Measurements from ENCODE around the gene TMBIM4.

TMBIM4 gene

DNA sequence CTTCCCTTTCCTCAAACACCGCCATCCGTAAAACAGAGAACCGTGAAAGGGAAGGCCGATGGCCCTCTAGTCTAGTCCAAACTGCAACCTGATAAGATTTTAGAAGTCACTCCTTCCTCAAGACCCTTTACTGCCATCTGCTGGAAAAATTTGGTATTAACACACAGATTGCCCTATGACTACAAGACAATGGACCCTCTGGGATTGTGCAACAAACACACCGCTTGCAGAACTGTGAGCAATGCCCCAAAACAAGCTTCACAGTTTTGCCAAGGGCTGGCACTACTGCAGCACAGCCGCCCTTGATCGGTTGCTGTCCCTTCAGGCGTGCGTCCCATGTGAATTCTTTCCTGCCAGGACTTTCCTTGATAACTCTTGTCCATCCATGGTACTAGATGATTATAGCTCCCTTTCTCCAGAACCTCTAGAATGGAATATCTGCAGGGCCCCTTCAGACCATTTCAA, 62.3 kb downstream of the TMBIM4 start:
- Histone ChIP-seq H3K4me1 (ENCODE audit: control insufficient read depth, insufficient read depth, low read depth, low read length) (no peaks in the 10 kb centered on the region), H3K4ac (ENCODE audit: low read depth in 1 of 2, low read length in 2 of 2) (no peak overlapping the region), H2AK5ac (ENCODE audit: low read length, severe bottlenecking) (no peak overlapping the region), H3K4me2 (ENCODE audit: low read length, poor library complexity, severe bottlenecking) (no peak overlapping the region), H3K79me1 (replicated peaks; ENCODE audit: low read length, poor library complexity, severe bottlenecking) (no peaks in the 10 kb centered on the region), H3K4me3 (ENCODE audit: insufficient read depth in 1 of 2, low read depth in 1 of 2, low read length in 2 of 2) (no peak overlapping the region), H4K8ac (ENCODE audit: low read length) (no peak overlapping the region), H3K9me3 (ENCODE audit: control insufficient read depth, low read length) (no peaks in the 10 kb centered on the region), H4K91ac (ENCODE audit: low read length) (no peak overlapping the region), H3K18ac (ENCODE audit: low read depth in 1 of 2, low read length in 2 of 2) (no peak overlapping the region), H3K36me3 (ENCODE audit: control insufficient read depth in 1 of 2, insufficient read depth in 2 of 2, low read depth in 1 of 2, low read length in 2 of 2) (no peaks in the 10 kb centered on the region), H2BK12ac (ENCODE audit: low read length in 2 of 2) (no peak overlapping the region), H2BK5ac (ENCODE audit: low read depth, low read length, poor library complexity, severe bottlenecking) (no peak overlapping the region), H3K9ac (ENCODE audit: low read length) (peak overlapping the region; percentile 70), H3K23ac (ENCODE audit: low read length in 2 of 2) (no peak overlapping the region), H3K14ac (ENCODE audit: low read length in 2 of 2) (no peak overlapping the region), H2BK120ac (ENCODE audit: low read depth, low read length) (no peak overlapping the region), H3K27ac (ENCODE audit: low read length, poor library complexity, severe bottlenecking) (no peak overlapping the region), H2AFZ (ENCODE audit: low read depth, low read length) (no peak overlapping the region), H3K27me3 (ENCODE audit: control insufficient read depth in 1 of 2, insufficient read depth in 1 of 2, low read length in 2 of 2) (no peaks in the 10 kb centered on the region), H2BK15ac (ENCODE audit: low read depth, poor library complexity, severe bottlenecking) (no peak overlapping the region)
- DNase-seq: peak; percentile 92
- 33% methylated on average over 9 of the region's 9 CpGs for WGBS

DNA sequence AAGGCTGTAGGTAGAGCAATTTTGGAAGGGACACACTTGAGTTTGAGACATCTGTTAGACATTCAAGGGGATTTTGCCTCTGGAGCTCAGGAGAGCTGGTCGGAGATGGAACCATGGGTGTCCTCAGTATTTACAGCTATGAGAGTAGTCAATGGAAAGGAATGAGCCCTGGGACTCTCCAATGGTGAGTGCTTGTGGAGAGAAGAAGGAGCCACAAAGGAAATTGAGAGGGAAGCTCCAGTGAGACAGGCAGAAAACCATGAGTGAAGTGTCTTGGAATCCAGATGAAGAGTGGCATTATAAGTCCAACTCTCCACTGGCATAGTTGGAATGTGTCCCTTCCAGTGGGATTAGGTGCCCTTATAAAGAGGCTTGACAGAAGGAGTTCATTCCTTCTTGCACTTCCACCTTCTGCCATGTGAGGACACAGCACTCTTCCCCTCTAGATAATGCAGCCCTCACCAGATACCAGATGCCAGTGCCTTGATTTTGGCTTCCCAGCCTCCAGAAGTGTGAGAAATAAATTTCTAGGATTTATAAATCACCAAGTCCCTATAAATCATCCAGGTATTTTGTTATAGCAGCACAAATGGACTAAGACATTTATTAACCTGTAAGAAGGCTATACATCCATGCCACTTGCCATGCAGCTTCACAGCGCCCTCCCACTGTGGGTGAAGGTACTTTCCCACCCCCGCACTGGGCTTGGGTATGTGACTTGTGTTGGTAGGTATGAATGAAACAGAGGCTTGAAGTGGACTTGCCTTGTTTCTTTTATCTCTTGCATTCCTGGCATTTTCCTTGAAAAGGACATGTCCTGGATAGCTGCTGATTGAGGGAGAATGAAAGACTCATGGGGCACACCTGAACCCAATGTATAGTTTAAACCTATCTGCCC, 66.5 kb downstream of the TMBIM4 start:
- Histone ChIP-seq H3K23ac (ENCODE audit: low read length in 2 of 2) (no peak overlapping the region), H4K8ac (ENCODE audit: low read length) (no peak overlapping the region), H3K27ac (ENCODE audit: low read length, poor library complexity, severe bottlenecking) (no peak overlapping the region), H3K4me3 (ENCODE audit: insufficient read depth in 1 of 2, low read depth in 1 of 2, low read length in 2 of 2) (no peak overlapping the region), H3K14ac (ENCODE audit: low read length in 2 of 2) (no peak overlapping the region), H3K4me1 (ENCODE audit: control insufficient read depth, insufficient read depth, low read depth, low read length) (no peaks in the 10 kb centered on the region), H2AFZ (ENCODE audit: low read depth, low read length) (no peak overlapping the region), H2BK5ac (ENCODE audit: low read depth, low read length, poor library complexity, severe bottlenecking) (no peak overlapping the region), H3K79me1 (replicated peaks; ENCODE audit: low read length, poor library complexity, severe bottlenecking) (no peaks in the 10 kb centered on the region), H2BK120ac (ENCODE audit: low read depth, low read length) (no peak overlapping the region), H3K4me2 (ENCODE audit: low read length, poor library complexity, severe bottlenecking) (no peak overlapping the region), H2AK5ac (ENCODE audit: low read length, severe bottlenecking) (no peak overlapping the region), H3K27me3 (ENCODE audit: control insufficient read depth in 1 of 2, insufficient read depth in 1 of 2, low read length in 2 of 2) (no peaks in the 10 kb centered on the region), H3K36me3 (ENCODE audit: control insufficient read depth in 1 of 2, insufficient read depth in 2 of 2, low read depth in 1 of 2, low read length in 2 of 2) (no peaks in the 10 kb centered on the region), H2BK12ac (ENCODE audit: low read length in 2 of 2) (no peak overlapping the region), H3K4ac (ENCODE audit: low read depth in 1 of 2, low read length in 2 of 2) (no peak overlapping the region), H3K9ac (ENCODE audit: low read length) (no peak overlapping the region), H3K9me3 (ENCODE audit: control insufficient read depth, low read length) (no peaks in the 10 kb centered on the region), H3K18ac (ENCODE audit: low read depth in 1 of 2, low read length in 2 of 2) (no peak overlapping the region), H2BK15ac (ENCODE audit: low read depth, poor library complexity, severe bottlenecking) (no peak overlapping the region), H4K91ac (ENCODE audit: low read length) (no peak overlapping the region)
- no peak for DNase-seq
- 72% methylated on average over 3 of the region's 3 CpGs for WGBS

DNA sequence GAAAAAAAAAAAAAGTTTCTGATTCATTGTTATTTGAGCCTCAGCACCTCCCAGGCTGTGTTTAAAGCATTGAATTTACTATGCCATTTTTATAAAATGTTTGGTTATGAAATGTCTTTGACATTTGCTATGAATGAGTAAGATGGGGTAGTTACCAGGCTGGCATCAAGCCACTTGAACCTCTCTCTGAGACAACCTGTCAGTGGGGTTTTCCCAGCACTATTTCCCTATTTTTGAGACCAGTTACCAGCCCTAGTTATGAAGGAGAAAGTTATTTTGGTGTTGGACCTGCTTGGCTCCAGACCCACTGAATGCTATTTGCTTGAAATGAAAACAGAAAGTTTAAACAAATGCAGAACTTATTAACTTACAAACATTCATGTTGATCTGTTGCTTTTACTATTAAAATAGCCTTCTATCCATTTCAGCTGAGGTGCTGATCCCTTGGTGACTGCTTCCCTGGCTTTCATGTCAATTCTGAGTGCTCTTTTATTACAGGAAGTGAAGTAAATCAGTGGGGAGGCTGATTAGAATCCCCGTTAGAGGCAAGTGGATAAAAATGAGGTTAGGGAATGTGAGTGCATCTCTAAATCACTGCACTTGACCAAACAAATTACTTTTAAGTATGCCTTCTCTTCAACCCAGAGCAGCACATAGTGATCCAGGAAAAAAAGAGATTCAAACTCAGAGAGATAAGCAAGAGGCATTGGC, 77.1 kb downstream of the TMBIM4 start:
- peak; percentile 21 for DNase-seq
- no peaks in the 10 kb centered on the region for H3K36me3 ChIP-seq (ENCODE audit: control insufficient read depth in 1 of 2, insufficient read depth in 2 of 2, low read depth in 1 of 2, low read length in 2 of 2)
- peak overlapping the region in 1 of 2 experiments; percentile 12 for H3K18ac ChIP-seq (ENCODE audit: low read depth in 1 of 2, low read length in 2 of 2)
- H3K27ac ChIP-seq (ENCODE audit: low read length, poor library complexity, severe bottlenecking): no peak overlapping the region
- H2AFZ ChIP-seq (ENCODE audit: low read depth, low read length): no peak overlapping the region
- no peak overlapping the region for H3K4ac ChIP-seq (ENCODE audit: low read depth in 1 of 2, low read length in 2 of 2)
- peak overlapping the region in 1 of 2 experiments; percentile 7 for H3K4me3 ChIP-seq (ENCODE audit: insufficient read depth in 1 of 2, low read depth in 1 of 2, low read length in 2 of 2)
- no peak overlapping the region for H3K4me2 ChIP-seq (ENCODE audit: low read length, poor library complexity, severe bottlenecking)
- no peaks in the 10 kb centered on the region for H3K27me3 ChIP-seq (ENCODE audit: control insufficient read depth in 1 of 2, insufficient read depth in 1 of 2, low read length in 2 of 2)
- no peak overlapping the region for H2BK12ac ChIP-seq (ENCODE audit: low read length in 2 of 2)
- WGBS: no CpG with 5 or more reads among the region's 1 CpG
- no peak overlapping the region for H3K14ac ChIP-seq (ENCODE audit: low read length in 2 of 2)
- no peak overlapping the region for H3K23ac ChIP-seq (ENCODE audit: low read length in 2 of 2)
- no peaks in the 10 kb centered on the region for H3K79me1 ChIP-seq (replicated peaks; ENCODE audit: low read length, poor library complexity, severe bottlenecking)
- no peak overlapping the region for H4K91ac ChIP-seq (ENCODE audit: low read length)
- H3K9ac ChIP-seq (ENCODE audit: low read length): peak overlapping the region; percentile 22
- no peak overlapping the region for H2BK5ac ChIP-seq (ENCODE audit: low read depth, low read length, poor library complexity, severe bottlenecking)
- H2BK15ac ChIP-seq (ENCODE audit: low read depth, poor library complexity, severe bottlenecking): no peak overlapping the region
- no peaks in the 10 kb centered on the region for H3K4me1 ChIP-seq (ENCODE audit: control insufficient read depth, insufficient read depth, low read depth, low read length)
- no peaks in the 10 kb centered on the region for H3K9me3 ChIP-seq (ENCODE audit: control insufficient read depth, low read length)
- H2BK120ac ChIP-seq (ENCODE audit: low read depth, low read length): no peak overlapping the region
- H2AK5ac ChIP-seq (ENCODE audit: low read length, severe bottlenecking): no peak overlapping the region
- H4K8ac ChIP-seq (ENCODE audit: low read length): no peak overlapping the region

DNA sequence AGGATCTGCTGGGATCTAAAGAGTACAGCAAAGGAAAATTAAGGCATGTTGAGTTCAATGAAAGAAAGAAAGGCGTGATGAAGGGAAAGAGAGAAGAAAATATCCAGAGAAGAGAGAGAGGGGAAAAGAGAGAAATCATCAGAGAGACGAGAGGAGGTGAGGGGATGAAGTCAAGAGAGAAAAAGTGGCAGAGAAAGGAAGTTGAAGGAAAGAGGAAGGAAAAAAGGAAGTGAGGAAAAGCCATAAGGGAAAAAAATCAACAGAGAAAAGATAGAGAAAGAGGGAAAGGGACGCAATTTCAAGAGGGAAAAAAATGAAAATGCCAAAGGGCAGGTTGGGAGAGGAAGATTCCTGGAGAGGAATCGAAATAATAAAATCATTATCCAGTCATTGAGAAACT, 79.6 kb downstream of the TMBIM4 start:
- DNase-seq: no peak
- Histone ChIP-seq H2AFZ (ENCODE audit: low read depth, low read length) (no peak overlapping the region), H3K4me3 (ENCODE audit: insufficient read depth in 1 of 2, low read depth in 1 of 2, low read length in 2 of 2) (no peak overlapping the region), H2BK5ac (ENCODE audit: low read depth, low read length, poor library complexity, severe bottlenecking) (no peak overlapping the region), H3K36me3 (ENCODE audit: control insufficient read depth in 1 of 2, insufficient read depth in 2 of 2, low read depth in 1 of 2, low read length in 2 of 2) (no peaks in the 10 kb centered on the region), H3K4me2 (ENCODE audit: low read length, poor library complexity, severe bottlenecking) (no peak overlapping the region), H3K79me1 (replicated peaks; ENCODE audit: low read length, poor library complexity, severe bottlenecking) (peaks cover 2% of the 10 kb centered on the region), H3K27me3 (ENCODE audit: control insufficient read depth in 1 of 2, insufficient read depth in 1 of 2, low read length in 2 of 2) (no peaks in the 10 kb centered on the region), H2BK120ac (ENCODE audit: low read depth, low read length) (no peak overlapping the region), H2BK12ac (ENCODE audit: low read length in 2 of 2) (no peak overlapping the region), H3K9me3 (ENCODE audit: control insufficient read depth, low read length) (no peaks in the 10 kb centered on the region), H3K23ac (ENCODE audit: low read length in 2 of 2) (no peak overlapping the region), H4K8ac (ENCODE audit: low read length) (no peak overlapping the region), H4K91ac (ENCODE audit: low read length) (no peak overlapping the region), H3K4me1 (ENCODE audit: control insufficient read depth, insufficient read depth, low read depth, low read length) (no peaks in the 10 kb centered on the region), H3K14ac (ENCODE audit: low read length in 2 of 2) (no peak overlapping the region), H3K4ac (ENCODE audit: low read depth in 1 of 2, low read length in 2 of 2) (no peak overlapping the region), H2BK15ac (ENCODE audit: low read depth, poor library complexity, severe bottlenecking) (no peak overlapping the region), H3K18ac (ENCODE audit: low read depth in 1 of 2, low read length in 2 of 2) (no peak overlapping the region), H3K9ac (ENCODE audit: low read length) (no peak overlapping the region), H3K27ac (ENCODE audit: low read length, poor library complexity, severe bottlenecking) (no peak overlapping the region), H2AK5ac (ENCODE audit: low read length, severe bottlenecking) (no peak overlapping the region)
- WGBS: 89% methylated on average over 3 of the region's 4 CpGs

All from mesenchymal stem cell (in vitro differentiated cells and primary cell).